NB4 (cell line): ENCODE results near the gene CMYA5.

ENCODE experiments used
- CTCF ChIP-seq: IDR thresholded peaks from one replicate; pipeline ENCODE4 v1.5.1; 2012; ENCODE audit warnings: low read depth, low read length
- MAX ChIP-seq: IDR thresholded peaks from 2 replicates; pipeline ENCODE4 v1.6.1; 2011; ENCODE audit warnings: low read depth, low read length
- MYC ChIP-seq: IDR thresholded peaks from 2 replicates; pipeline ENCODE4 v1.6.1; 2011; ENCODE audit warnings: low read depth, low read length
- POLR2A ChIP-seq: IDR thresholded peaks from 2 replicates; pipeline ENCODE4 v1.6.1; 2011; ENCODE audit warnings: mild to moderate bottlenecking; ENCODE audit not compliant: insufficient read length; ENCODE audit errors: extremely low read depth

- no peak for TF ChIP-seq MYC
- no peak for TF ChIP-seq CTCF
- TF ChIP-seq POLR2A = no peak
- TF ChIP-seq MAX = no peak
Measured at GRCh38 chr5:79703381-79703645, 13.7 kb downstream of the CMYA5 start.
